Right renal cortex interstitium (tissue), 3 donors: ENCODE results near the gene NHLH2. TPM values are rescaled to one million over a fixed set of nuclear protein-coding genes. Genes with fewer than 3 reads are reported as not detected.

Experiments used
- DNase-seq, 3 donors: peaks; one replicate each; pipeline ENCODE4 v3.0.0-alpha.2; 2013; ENCODE audit warnings: low read depth in 3 of 3, low spot score in 2 of 3
- polyA plus RNA-seq, 3 donors: library from polyadenylated mRNA; unstranded; fragments of 120-200 nt; gene quantifications; one replicate each; pipeline ENCODE4 v1.2.1, GENCODE V29; 2013; ENCODE audit not compliant: insufficient read length in 3 of 3

NHLH2 gene
- not detected for polyA plus RNA-seq

- no peak for DNase-seq
Measured at GRCh38 chr1:115840605-115841460, at the start of gene NHLH2. TSS of gene NHLH2 (minus strand) at chr1:115841126. CDS start at chr1:115838372, 2,754 bp downstream.

GRCh38 chr1:115890580-115890979 lies 49.7 kb upstream of the NHLH2 start:
- no peak for DNase-seq

- DNase-seq = no peak
Measured at GRCh38 chr1:115888976-115889375, 48.0 kb upstream of the NHLH2 start.

GRCh38 chr1:115882913-115883902 lies 42.3 kb upstream of the NHLH2 start:
- no peak for DNase-seq

- DNase-seq = no peak
Measured at GRCh38 chr1:115880981-115881672, 40.2 kb upstream of the NHLH2 start.

- no peak for DNase-seq
Measured at GRCh38 chr1:115879977-115880376, 39.1 kb upstream of the NHLH2 start.

GRCh38 chr1:115877511-115877910 lies 36.6 kb upstream of the NHLH2 start:
- DNase-seq = no peak

- no peak for DNase-seq
Measured at GRCh38 chr1:115874904-115875303, 34.0 kb upstream of the NHLH2 start.

- no peak for DNase-seq
Measured at GRCh38 chr1:115874497-115874896, 33.6 kb upstream of the NHLH2 start.

- no peak for DNase-seq
Measured at GRCh38 chr1:115873184-115873583, 32.3 kb upstream of the NHLH2 start.

GRCh38 chr1:115869064-115869463 lies 28.1 kb upstream of the NHLH2 start:
- DNase-seq = no peak

- DNase-seq = no peak
Measured at GRCh38 chr1:115867216-115867615, 26.3 kb upstream of the NHLH2 start.

GRCh38 chr1:115865704-115866380 lies 24.9 kb upstream of the NHLH2 start:
- DNase-seq = no peak

- DNase-seq = no peak
Measured at GRCh38 chr1:115862403-115862802, 21.5 kb upstream of the NHLH2 start.

- DNase-seq = no peak
Measured at GRCh38 chr1:115854005-115854404, 13.1 kb upstream of the NHLH2 start.

GRCh38 chr1:115850937-115851336 lies 10.0 kb upstream of the NHLH2 start:
- no peak for DNase-seq

GRCh38 chr1:115847787-115848186 lies 6.9 kb upstream of the NHLH2 start:
- no peak for DNase-seq

- DNase-seq = no peak
Measured at GRCh38 chr1:115842948-115843347, 2.0 kb upstream of the NHLH2 start.

- DNase-seq = no peak
Measured at GRCh38 chr1:115839679-115840237, 1.2 kb downstream of the NHLH2 start.
